ENCODE measurements around the gene NRAP.

DNA sequence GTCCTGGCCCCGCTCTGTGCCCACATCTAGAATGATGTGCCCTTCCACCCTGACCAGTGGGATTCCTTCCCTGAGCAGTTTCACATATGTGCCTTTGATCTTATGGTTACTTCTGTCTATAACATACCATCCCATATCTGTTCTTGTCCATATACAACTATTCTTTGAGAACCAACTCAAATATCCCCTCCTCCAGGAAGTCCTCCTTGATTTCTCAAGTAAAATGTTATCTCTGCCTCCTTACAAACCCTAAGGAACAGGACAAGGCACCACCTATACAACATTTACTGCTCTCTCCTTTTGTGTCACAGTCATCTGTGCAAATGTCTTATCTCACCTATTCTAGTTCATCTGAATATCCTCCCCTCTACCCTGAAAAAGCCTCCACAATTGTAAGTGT, 82.7 kb downstream of the NRAP start:
- TF ChIP-seq, protein P1, sequence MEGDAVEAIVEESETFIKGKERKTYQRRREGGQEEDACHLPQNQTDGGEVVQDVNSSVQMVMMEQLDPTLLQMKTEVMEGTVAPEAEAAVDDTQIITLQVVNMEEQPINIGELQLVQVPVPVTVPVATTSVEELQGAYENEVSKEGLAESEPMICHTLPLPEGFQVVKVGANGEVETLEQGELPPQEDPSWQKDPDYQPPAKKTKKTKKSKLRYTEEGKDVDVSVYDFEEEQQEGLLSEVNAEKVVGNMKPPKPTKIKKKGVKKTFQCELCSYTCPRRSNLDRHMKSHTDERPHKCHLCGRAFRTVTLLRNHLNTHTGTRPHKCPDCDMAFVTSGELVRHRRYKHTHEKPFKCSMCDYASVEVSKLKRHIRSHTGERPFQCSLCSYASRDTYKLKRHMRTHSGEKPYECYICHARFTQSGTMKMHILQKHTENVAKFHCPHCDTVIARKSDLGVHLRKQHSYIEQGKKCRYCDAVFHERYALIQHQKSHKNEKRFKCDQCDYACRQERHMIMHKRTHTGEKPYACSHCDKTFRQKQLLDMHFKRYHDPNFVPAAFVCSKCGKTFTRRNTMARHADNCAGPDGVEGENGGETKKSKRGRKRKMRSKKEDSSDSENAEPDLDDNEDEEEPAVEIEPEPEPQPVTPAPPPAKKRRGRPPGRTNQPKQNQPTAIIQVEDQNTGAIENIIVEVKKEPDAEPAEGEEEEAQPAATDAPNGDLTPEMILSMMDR (IDR thresholded peaks at IDR 0.05) = no peak
- TF ChIP-seq POLR2A (IDR thresholded peaks at IDR 0.05) = no peak
